ENCODE results near the gene NBPF3. TPM values are rescaled to one million over a fixed set of nuclear protein-coding genes. Genes with fewer than 3 reads are reported as not detected.
A peak's percentile ranks its signal among the peaks of the same experiment; 100 is the strongest.

NBPF3 gene
- total RNA-seq, 2 experiments from 2014 or later, result 1.0 TPM; not detected in 1

DNA sequence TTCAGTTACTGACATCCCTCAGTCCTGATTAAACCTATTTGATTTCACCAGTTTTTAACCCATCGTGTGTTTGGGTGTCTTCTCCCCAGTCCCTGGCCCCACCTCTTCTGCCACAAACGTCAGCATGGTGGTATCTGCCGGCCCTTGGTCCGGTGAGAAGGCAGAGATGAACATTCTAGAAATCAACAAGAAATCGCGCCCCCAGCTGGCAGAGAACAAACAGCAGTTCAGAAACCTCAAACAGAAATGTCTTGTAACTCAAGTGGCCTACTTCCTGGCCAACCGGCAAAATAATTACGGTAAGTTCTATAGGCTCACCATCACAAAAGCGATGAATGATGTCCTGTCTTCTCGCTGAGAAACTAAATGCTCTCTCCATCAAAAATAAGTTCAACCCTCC lies 28.7 kb downstream of the NBPF3 start:
- no peaks in the 10 kb centered on the region for H3K36me3 ChIP-seq (ENCODE audit: insufficient read depth, low read length)
- no peak for TF ChIP-seq EZH2phosphoT487 (IDR thresholded peaks at IDR 0.05; ENCODE audit: borderline replicate concordance, low read depth, low read length)
- TF ChIP-seq CTCF (conservative IDR thresholded peaks at IDR 0.05; ENCODE audit: low read length), result peak; percentile 71
- H3K4me2 ChIP-seq (ENCODE audit: low read length), result no peak overlapping the region
- ChIA-PET POLR2A (no interaction called here), CTCF (ENCODE audit: unreplicated experiment) (no interaction called here)
- BruUV-seq (replicated peaks), result no TSS peak
- no peak overlapping the region for H2AFZ ChIP-seq (ENCODE audit: low read length)
- no peaks in the 10 kb centered on the region for H3K79me2 ChIP-seq (ENCODE audit: insufficient read depth, low read depth, low read length)
- peak; percentile 29 for DNase-seq (ENCODE audit: low spot score)
- no peak overlapping the region for H3K4me3 ChIP-seq (ENCODE audit: low read depth, low read length, poor library complexity, severe bottlenecking)
- no peaks in the 10 kb centered on the region for H4K20me1 ChIP-seq (ENCODE audit: insufficient read depth, low read length)
- no peak overlapping the region for H3K27ac ChIP-seq (ENCODE audit: low read depth, low read length, poor library complexity, severe bottlenecking)
- intact Hi-C loops (cut with micrococcal nuclease; ENCODE audit: unreplicated experiment), result no loop called here
- no peaks in the 10 kb centered on the region for H3K9me2 ChIP-seq (ENCODE audit: insufficient read depth, low read length)
- no peaks in the 10 kb centered on the region for H3K9me3 ChIP-seq (ENCODE audit: low read length)
- H3K4me1 ChIP-seq (ENCODE audit: insufficient read depth, low read length, poor library complexity, severe bottlenecking), result no peaks in the 10 kb centered on the region

DNA sequence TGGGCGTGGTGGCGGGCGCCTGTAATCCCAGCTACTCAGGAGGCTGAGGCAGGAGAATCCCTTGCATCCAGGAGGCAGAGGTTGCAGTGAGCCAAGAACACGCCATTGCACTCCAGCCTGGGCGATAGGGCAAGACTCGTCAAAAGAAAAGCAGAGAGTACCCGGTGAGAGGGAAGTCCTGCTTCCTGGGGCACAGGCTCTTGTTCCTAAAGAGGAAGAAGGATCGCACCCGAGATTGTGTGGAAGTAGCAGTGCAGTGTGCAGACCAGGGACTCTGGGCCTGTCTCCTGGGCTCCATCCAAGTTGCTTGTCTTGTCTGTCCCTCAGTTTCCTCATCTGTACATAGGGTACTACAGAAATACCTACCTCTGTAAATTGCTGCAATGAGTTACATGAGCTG lies 29.6 kb downstream of the NBPF3 start:
- no TSS peak for BruUV-seq (replicated peaks)
- ChIA-PET POLR2A (no interaction called here), CTCF (ENCODE audit: unreplicated experiment) (no interaction called here)
- intact Hi-C loops (cut with micrococcal nuclease; ENCODE audit: unreplicated experiment), result no loop called here
- Histone ChIP-seq H3K4me2 (ENCODE audit: low read length) (no peak overlapping the region), H3K27ac (ENCODE audit: low read depth, low read length, poor library complexity, severe bottlenecking) (no peak overlapping the region), H3K9me2 (ENCODE audit: insufficient read depth, low read length) (no peaks in the 10 kb centered on the region), H3K9me3 (ENCODE audit: low read length) (no peaks in the 10 kb centered on the region), H3K79me2 (ENCODE audit: insufficient read depth, low read depth, low read length) (no peaks in the 10 kb centered on the region), H2AFZ (ENCODE audit: low read length) (no peak overlapping the region), H3K4me1 (ENCODE audit: insufficient read depth, low read length, poor library complexity, severe bottlenecking) (no peaks in the 10 kb centered on the region), H4K20me1 (ENCODE audit: insufficient read depth, low read length) (no peaks in the 10 kb centered on the region), H3K4me3 (ENCODE audit: low read depth, low read length, poor library complexity, severe bottlenecking) (no peak overlapping the region), H3K36me3 (ENCODE audit: insufficient read depth, low read length) (no peaks in the 10 kb centered on the region)
- TF ChIP-seq EZH2phosphoT487 (IDR thresholded peaks at IDR 0.05; ENCODE audit: borderline replicate concordance, low read depth, low read length), result no peak
- no peak for TF ChIP-seq CTCF (conservative IDR thresholded peaks at IDR 0.05; ENCODE audit: low read length)
- no peak for DNase-seq (ENCODE audit: low spot score)

DNA sequence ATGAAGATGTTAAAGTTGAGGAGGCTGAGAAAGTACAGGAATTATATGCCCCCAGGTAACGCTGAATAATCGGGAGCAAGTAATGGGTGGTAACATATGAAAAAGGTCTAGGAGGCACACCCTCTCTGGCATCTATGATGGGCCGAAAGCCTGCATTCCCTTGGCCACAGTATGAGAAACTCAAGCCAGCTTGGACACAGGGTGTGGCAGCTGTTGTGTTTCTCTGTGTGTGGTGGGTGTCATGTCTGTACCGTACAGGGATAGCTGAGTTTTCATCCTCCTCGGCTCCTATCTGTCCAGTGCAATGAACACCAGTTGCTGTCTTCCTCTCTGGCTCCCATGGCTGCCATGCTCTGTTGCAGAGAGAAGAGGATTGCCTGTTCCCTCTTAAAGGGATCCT lies 32.9 kb downstream of the NBPF3 start:
- Histone ChIP-seq H3K4me2 (ENCODE audit: low read length) (no peak overlapping the region), H4K20me1 (ENCODE audit: insufficient read depth, low read length) (no peaks in the 10 kb centered on the region), H3K4me3 (ENCODE audit: low read depth, low read length, poor library complexity, severe bottlenecking) (no peak overlapping the region), H3K4me1 (ENCODE audit: insufficient read depth, low read length, poor library complexity, severe bottlenecking) (no peaks in the 10 kb centered on the region), H3K27ac (ENCODE audit: low read depth, low read length, poor library complexity, severe bottlenecking) (no peak overlapping the region), H3K9me2 (ENCODE audit: insufficient read depth, low read length) (no peaks in the 10 kb centered on the region), H3K9me3 (ENCODE audit: low read length) (no peaks in the 10 kb centered on the region), H2AFZ (ENCODE audit: low read length) (no peak overlapping the region), H3K79me2 (ENCODE audit: insufficient read depth, low read depth, low read length) (no peaks in the 10 kb centered on the region), H3K36me3 (ENCODE audit: insufficient read depth, low read length) (no peaks in the 10 kb centered on the region)
- BruUV-seq (replicated peaks), result no TSS peak
- POLR2A ChIA-PET, result no interaction called here
- no peak for TF ChIP-seq EZH2phosphoT487 (IDR thresholded peaks at IDR 0.05; ENCODE audit: borderline replicate concordance, low read depth, low read length)
- TF ChIP-seq CTCF (conservative IDR thresholded peaks at IDR 0.05; ENCODE audit: low read length), result no peak
- DNase-seq (ENCODE audit: low spot score), result no peak
- CTCF ChIA-PET (ENCODE audit: unreplicated experiment), result no interaction called here
- intact Hi-C loops (cut with micrococcal nuclease; ENCODE audit: unreplicated experiment), result no loop called here

Measured in OCI-LY7 (cell line).